IPS-18c (cell line): ENCODE measurements around the gene SLC4A9.

Source experiments
- H3K4me3 ChIP-seq: 2 replicates; pipeline ENCODE4 v1.7.0; 2013; ENCODE audit warnings: low read depth, mild to moderate bottlenecking, low read length, moderate library complexity; ENCODE audit not compliant: insufficient read depth
- H3K9me3 ChIP-seq: one replicate; pipeline ENCODE4 v1.6.1; 2013; ENCODE audit warnings: mild to moderate bottlenecking, low read length, moderate library complexity; ENCODE audit not compliant: control insufficient read depth, insufficient read depth

Gene SLC4A9

GRCh38 chr5:140367256-140368013, 7.4 kb downstream of the SLC4A9 start:
- Histone ChIP-seq H3K9me3 (no peaks in the 10 kb centered on the region), H3K4me3 (no peak overlapping the region)

- H3K9me3 ChIP-seq: no peaks in the 10 kb centered on the region
Measured at GRCh38 chr5:140371356-140372151, 11.6 kb downstream of the SLC4A9 start.

GRCh38 chr5:140372971-140373487, 13.0 kb downstream of the SLC4A9 start:
- H3K4me3 ChIP-seq: no peak overlapping the region
- no peaks in the 10 kb centered on the region for H3K9me3 ChIP-seq

More at GRCh38 chr5:140371356-140372151, 11.6 kb downstream of the SLC4A9 start:
- H3K4me3 ChIP-seq: no peak overlapping the region

DNA sequence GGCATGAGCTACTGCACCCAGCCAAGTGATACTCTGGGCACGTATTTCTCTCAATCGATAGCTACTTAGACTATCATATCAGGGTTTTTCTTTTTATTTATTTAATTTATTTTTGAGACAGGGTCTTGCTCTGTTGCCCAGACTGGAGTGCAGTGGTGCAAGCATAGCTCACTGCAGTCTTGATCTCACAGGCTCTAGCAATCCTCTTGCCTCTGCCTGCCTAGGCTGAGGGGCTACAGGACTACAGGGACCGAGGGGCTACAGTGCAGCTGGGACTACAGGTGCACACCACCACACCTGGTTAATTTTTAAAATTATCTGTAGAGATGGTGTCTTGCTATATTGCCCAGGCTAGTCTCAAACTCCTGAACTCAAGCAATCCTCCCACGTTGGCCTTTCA, 21.4 kb downstream of the SLC4A9 start:
- Histone ChIP-seq H3K4me3 (no peak overlapping the region), H3K9me3 (no peaks in the 10 kb centered on the region)

DNA sequence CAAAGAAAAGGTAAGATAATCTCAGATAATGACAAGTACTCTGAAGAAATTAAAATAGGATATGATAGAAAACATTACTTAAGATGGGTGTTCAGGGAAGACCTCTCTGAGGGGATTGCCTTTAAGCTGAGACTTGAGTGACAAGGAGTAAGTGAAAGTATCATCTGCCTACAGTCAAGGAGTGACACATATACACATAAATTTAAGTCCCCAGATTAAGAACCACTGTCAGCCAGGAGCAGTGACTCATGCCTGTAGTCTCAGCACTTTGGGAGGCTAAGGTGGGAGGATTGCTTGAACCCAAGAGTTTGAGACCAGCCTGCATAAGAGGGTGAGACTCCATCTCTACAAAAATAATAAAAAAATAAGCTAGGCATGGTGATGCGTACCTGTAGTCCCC, 22.0 kb downstream of the SLC4A9 start:
- no peaks in the 10 kb centered on the region for H3K9me3 ChIP-seq
- no peak overlapping the region for H3K4me3 ChIP-seq

- H3K9me3 ChIP-seq: no peaks in the 10 kb centered on the region
Measured at GRCh38 chr5:140382866-140383265, 22.9 kb downstream of the SLC4A9 start.

GRCh38 chr5:140383300-140383699, 23.3 kb downstream of the SLC4A9 start:
- Histone ChIP-seq H3K4me3 (no peak overlapping the region), H3K9me3 (no peaks in the 10 kb centered on the region)

More at GRCh38 chr5:140382866-140383265, 22.9 kb downstream of the SLC4A9 start:
- no peak overlapping the region for H3K4me3 ChIP-seq

DNA sequence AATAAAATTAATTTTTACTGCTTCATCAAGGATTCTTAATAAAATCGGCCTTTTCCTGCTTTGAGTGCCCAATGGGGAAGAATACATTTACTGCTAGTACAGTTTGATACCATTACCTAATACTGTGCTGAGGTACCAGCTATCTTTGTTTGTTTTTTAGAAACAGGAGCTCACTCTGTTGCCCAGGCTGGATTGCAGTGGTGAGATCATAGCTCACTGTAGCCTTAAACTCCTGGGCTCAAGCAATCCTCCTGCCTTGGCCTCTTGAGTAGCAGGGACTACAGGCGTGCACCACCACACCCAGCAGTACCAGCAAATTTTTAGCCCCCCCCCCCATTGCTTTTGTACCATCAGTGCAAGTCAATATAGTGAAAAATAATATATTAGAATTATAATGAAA, 28.1 kb downstream of the SLC4A9 start:
- H3K9me3 ChIP-seq: no peaks in the 10 kb centered on the region
- H3K4me3 ChIP-seq: no peak overlapping the region

DNA sequence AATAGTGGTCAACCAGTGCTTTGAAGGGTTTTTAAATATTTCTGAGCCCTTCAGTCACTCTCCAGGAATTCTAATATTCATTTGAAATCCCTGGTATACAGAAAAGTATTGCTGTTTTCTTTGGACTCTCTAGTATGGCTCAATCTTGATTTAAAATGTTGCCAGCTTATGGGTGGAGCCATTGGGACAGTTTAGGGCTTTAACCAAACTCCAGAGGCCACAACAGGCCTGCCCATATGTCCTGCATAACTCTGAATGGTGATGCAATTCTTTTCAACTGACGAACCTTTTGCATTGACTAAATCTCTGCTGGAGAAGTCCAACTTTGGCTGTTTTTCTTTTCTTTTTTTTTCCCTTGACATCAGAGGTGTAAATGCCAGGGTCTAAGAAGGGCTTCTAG, 31.3 kb downstream of the SLC4A9 start:
- H3K9me3 ChIP-seq: no peaks in the 10 kb centered on the region
- H3K4me3 ChIP-seq: no peak overlapping the region

DNA sequence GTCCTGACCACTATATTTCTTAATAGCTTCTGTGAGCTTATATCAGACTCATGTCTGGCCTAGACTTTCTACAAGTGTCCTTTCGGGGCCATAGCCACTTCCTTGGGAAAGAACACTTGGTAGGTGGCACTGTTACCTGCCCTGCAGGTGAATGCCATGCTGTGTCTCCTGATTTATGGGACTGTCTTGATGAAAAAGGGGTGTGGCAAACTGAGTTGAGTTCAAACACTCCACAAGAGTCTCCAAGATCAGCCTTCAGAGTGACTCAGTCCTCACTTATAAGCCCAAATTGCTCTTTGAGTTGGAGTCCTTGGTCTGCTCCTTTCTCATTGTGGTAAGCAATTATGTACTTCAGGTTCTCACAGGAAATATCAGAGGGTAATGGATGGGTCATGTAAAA, 31.7 kb downstream of the SLC4A9 start:
- Histone ChIP-seq H3K4me3 (no peak overlapping the region), H3K9me3 (no peaks in the 10 kb centered on the region)

GRCh38 chr5:140393738-140394137, 33.7 kb downstream of the SLC4A9 start:
- Histone ChIP-seq H3K9me3 (no peaks in the 10 kb centered on the region), H3K4me3 (no peak overlapping the region)

DNA sequence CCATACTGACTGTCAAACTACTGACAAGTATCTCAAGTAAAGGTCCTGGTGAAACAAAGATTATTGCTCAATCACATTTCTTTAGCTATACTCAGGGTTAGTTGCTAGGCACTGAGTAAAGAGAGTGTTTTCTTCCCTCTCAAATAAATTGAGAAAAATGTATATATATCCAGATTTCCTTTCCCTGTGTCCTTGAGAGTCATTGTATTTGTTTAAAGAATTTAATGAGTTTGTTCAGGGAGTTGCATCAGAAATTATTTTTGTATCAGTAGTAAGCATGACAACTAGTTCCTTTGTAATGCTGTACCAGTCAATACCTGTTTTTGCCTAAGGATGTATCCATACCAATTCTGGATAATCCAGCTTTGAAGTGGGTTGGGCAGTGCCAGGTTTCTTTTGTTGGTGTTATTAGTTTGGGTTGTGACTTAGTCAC, 38.4 kb downstream of the SLC4A9 start:
- H3K4me3 ChIP-seq: no peak overlapping the region
- H3K9me3 ChIP-seq: no peaks in the 10 kb centered on the region

DNA sequence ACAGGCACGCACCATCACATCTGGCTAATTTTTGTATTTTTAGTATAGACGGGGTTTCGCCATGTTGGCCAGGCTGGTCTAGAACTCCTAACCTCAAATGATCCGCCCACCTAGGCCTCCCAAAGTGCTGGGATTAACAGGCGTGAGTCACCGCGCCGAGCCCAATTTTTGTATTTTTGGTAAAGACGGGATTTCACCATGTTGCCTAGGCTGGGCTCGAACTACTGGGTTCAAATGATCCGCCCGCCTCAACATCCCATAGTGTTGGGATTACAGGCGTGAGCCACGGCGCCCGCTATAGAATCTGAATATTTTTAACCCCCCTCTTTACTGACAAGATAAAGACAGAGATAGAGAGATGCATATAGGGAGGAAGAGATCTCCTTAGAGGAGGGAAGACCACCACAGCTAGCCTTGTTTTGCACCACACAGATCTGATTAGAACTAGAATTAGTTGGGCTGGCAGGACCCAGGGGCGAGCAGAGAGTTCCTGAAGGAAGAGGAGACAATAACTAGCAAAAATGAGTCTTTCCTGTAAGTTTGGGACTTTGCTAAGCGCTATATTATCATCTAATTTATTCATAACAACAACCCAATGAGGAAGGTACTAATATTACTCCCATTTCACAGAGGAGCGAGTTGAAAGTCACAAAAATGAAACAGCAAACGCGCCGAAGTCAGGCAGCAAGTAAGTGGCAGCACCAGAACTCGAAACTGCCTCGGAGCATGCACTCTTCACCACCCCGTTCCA, 40.2 kb downstream of the SLC4A9 start:
- no peaks in the 10 kb centered on the region for H3K9me3 ChIP-seq

GRCh38 chr5:140400730-140401361, 40.9 kb downstream of the SLC4A9 start:
- Histone ChIP-seq H3K4me3 (peak overlapping the region; percentile 80), H3K9me3 (no peaks in the 10 kb centered on the region)

More for the DNA sequence above, 40.2 kb downstream of the SLC4A9 start:
- peak overlapping the region; percentile 80 for H3K4me3 ChIP-seq

DNA sequence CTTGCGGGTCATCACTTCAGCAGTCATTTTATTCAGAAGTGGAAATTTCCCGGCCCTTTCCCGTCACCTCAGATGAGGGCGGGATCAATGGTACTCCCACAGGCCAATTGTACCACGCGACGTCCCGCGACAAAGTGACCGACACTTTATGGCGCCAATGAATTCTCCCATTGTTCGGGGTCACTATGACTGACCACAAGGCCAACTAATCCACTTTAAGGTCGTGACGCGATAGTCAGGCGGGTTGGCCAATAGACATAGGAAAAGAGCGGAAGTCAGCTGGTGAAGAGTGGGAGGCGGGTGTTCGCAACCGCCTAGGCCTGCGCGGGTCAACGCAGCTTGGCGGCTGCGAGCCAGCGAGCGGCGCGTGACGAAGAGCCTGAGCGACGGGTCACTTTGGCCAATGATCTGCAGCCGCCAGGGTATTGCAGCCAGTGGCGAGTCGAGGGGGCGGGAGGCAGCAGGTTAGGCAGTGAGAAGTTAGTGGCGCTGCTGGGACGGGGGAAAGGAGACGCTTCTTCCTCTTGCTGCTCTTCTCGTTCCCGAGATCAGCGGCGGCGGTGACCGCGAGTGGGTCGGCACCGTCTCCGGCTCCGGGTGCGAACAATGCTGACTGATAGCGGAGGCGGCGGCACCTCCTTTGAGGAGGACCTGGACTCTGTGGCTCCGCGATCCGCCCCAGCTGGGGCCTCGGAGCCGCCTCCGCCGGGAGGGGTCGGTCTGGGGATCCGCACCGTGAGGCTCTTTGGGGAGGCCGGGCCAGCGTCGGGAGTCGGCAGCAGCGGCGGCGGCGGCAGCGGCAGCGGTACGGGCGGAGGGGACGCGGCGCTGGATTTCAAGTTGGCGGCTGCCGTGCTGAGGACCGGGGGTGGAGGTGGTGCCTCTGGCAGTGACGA, 41.6 kb downstream of the SLC4A9 start, which contains the start of gene ANKHD1:
ANKHD1 (plus strand) TSS at position 472 of the 896 bp plus-strand sequence; CDS start at position 607, 135 bp downstream.
- no peaks in the 10 kb centered on the region for H3K9me3 ChIP-seq
- H3K4me3 ChIP-seq: peak within 1 kb of the TSS; percentile 98
